K562 (cell line): Measurements from ENCODE around the gene HKDC1. TPM values are rescaled to one million over a fixed set of nuclear protein-coding genes. Genes with fewer than 3 reads are reported as not detected.

Experiments used
- ATAC-seq: fragments of 200-7000 bp; cut with Tn5 transposase; 3 replicates; pipeline ENCODE4 v1.9.1; 2020; ENCODE audit warnings: moderate library complexity
- BruUV-seq: library from RNA; stranded (reverse); fragments of 400-500 nt; replicated peaks from 2 replicates; lab custom pipeline; 2021; lab: Mats Ljungman, UMichigan
- CTCF ChIA-PET: fragments of 300-600 bp; formaldehyde crosslinking; extraction: SDS; loops from one replicate; lab custom pipeline; 2021; ENCODE audit warnings: low intra/inter-chr PET ratio; lab: Yijun Ruan, JAX
- POLR2A ChIA-PET: fragments of 300-600, 350-650 bp; sonication (Branson Sonifier 250); formaldehyde crosslinking; extraction: SDS; loops from one replicate; lab custom pipeline; 2021; ENCODE audit warnings: antibody characterized with exemption, inconsistent platforms; lab: Yijun Ruan, JAX
- DNase-seq, 4 experiments: peaks; one replicate each; pipeline versions ENCODE4 v3.0.0 to v3.0.0-alpha.2; 2011 to 2018; ENCODE audit warnings: low spot score in 3 of 4, mixed read lengths in 3 of 4; ENCODE audit errors: extremely low read depth in 1 of 4
- FAIRE-seq: peaks from 2 replicates; lab custom pipeline; 2011; peaks lifted over from hg19 to GRCh38; lab: Jason Lieb, UNC
- H2AFZ ChIP-seq: 2 replicates; pipeline ENCODE4 v1.6.0; 2011; ENCODE audit warnings: low read depth, low read length, control low read depth, inconsistent platforms
- H3K27ac ChIP-seq: fragments of 200-600 bp; 3 replicates; pipeline ENCODE4 v1.8.0; 2011; ENCODE audit warnings: low read depth, mild to moderate bottlenecking, control low read depth, inconsistent platforms, low read length, moderate library complexity, mixed read lengths; ENCODE audit errors: extremely low read depth
- H3K27me3 ChIP-seq, 2 experiments: fragments of 300-600 bp in 1 of 2; 2 replicates in 1 of 2; 3 replicates in 1 of 2; pipeline versions ENCODE4 v1.6.0 to v1.8.0; 2011; ENCODE audit warnings: inconsistent platforms in 2 of 2, low read length in 2 of 2, mild to moderate bottlenecking in 1 of 2, mixed read lengths in 1 of 2, moderate library complexity in 1 of 2; ENCODE audit not compliant: control insufficient read depth in 2 of 2, insufficient read depth in 2 of 2
- H3K36me3 ChIP-seq: fragments of 300-600 bp; 3 replicates; pipeline ENCODE4 v1.8.0; 2011; ENCODE audit warnings: mild to moderate bottlenecking, low read length, inconsistent platforms; ENCODE audit not compliant: control insufficient read depth, insufficient read depth
- H3K4me1 ChIP-seq, 2 experiments: fragments of 200-600 bp in 1 of 2; replicated peaks in 1 of 2; 2 replicates in 1 of 2; 3 replicates in 1 of 2; pipeline versions ENCODE4 v1.5.1 to v1.8.0; 2011; ENCODE audit warnings: inconsistent platforms in 2 of 2, low read length in 2 of 2, mild to moderate bottlenecking in 1 of 2, mixed read lengths in 1 of 2, moderate library complexity in 1 of 2; ENCODE audit not compliant: control insufficient read depth in 2 of 2, insufficient read depth in 2 of 2
- H3K4me2 ChIP-seq: 2 replicates; pipeline ENCODE4 v1.6.1; 2011; ENCODE audit warnings: low read length, control low read depth, inconsistent platforms, mixed read lengths; ENCODE audit not compliant: insufficient read depth
- H3K4me3 ChIP-seq: fragments of 200-600 bp; sonication (generic), shearing (Covaris generic); 2 replicates; pipeline ENCODE4 v1.5.1; 2016; ENCODE audit warnings: control low read depth, inconsistent platforms
- H3K79me2 ChIP-seq: fragments of 200-600 bp; 3 replicates; pipeline ENCODE4 v1.8.0; 2011; ENCODE audit warnings: low read length, inconsistent platforms; ENCODE audit not compliant: control insufficient read depth, insufficient read depth
- H3K9ac ChIP-seq, 2 experiments: 2 replicates each; pipeline versions ENCODE4 v1.6.0 to v1.6.1; 2011; ENCODE audit warnings: low read depth in 2 of 2, low read length in 2 of 2, control low read depth in 1 of 2, inconsistent platforms in 1 of 2, mild to moderate bottlenecking in 1 of 2, mixed read lengths in 1 of 2; ENCODE audit not compliant: insufficient read depth in 1 of 2
- H3K9me1 ChIP-seq: one replicate; pipeline ENCODE4 v1.6.0; 2011; ENCODE audit warnings: inconsistent platforms, mild to moderate bottlenecking, low read length, moderate library complexity; ENCODE audit not compliant: control insufficient read depth, insufficient read depth
- H3K9me3 ChIP-seq: replicated peaks from 2 replicates; pipeline ENCODE4 v1.5.1; 2011; ENCODE audit warnings: low read depth, low read length, inconsistent platforms; ENCODE audit not compliant: control insufficient read depth, insufficient read depth
- H4K20me1 ChIP-seq: replicated peaks from 2 replicates; pipeline ENCODE4 v1.6.1; 2011; ENCODE audit warnings: low read length, inconsistent platforms, mixed read lengths; ENCODE audit not compliant: control insufficient read depth, insufficient read depth
- E4F1 ChIP-seq: fragments of 250-450 bp; sonication (Bioruptor Pico); IDR thresholded peaks from 2 replicates; pipeline ENCODE4 v1.5.0; 2021; ENCODE audit warnings: mild to moderate bottlenecking, borderline replicate concordance
- GATAD2A ChIP-seq: fragments of 450-650 bp; IDR thresholded peaks from 2 replicates; pipeline ENCODE4 v1.6.1; 2017
- HNRNPUL1 ChIP-seq: fragments of 200-400 bp; formaldehyde crosslinking; IDR thresholded peaks from 2 replicates; pipeline ENCODE4 v1.6.1; 2017; ENCODE audit warnings: low read length
- JUN ChIP-seq, 2 experiments: sonication (generic) in 1 of 2; formaldehyde crosslinking in 1 of 2; IDR thresholded peaks; 2 replicates each; pipeline versions ENCODE4 v1.6.1 to v1.8.0; 2012 to 2022; ENCODE audit warnings: borderline replicate concordance in 2 of 2, mild to moderate bottlenecking in 2 of 2, improper control_type of control experiment in 1 of 2, low read depth in 1 of 2, low read length in 1 of 2, missing genetic modification reagents in 1 of 2
- SRSF7 ChIP-seq: fragments of 200-400 bp; formaldehyde crosslinking; optimal IDR thresholded peaks from 2 replicates; pipeline ENCODE3; 2017; ENCODE audit warnings: mild to moderate bottlenecking, low read depth, low read length
- ZKSCAN3 ChIP-seq: fragments of 250-450 bp; sonication (Bioruptor Pico); IDR thresholded peaks from 2 replicates; pipeline ENCODE4 v1.4.0; 2020
- ZNF436 ChIP-seq: fragments of 250-450, 450-650 bp; sonication (Bioruptor Pico); formaldehyde crosslinking; IDR thresholded peaks from 2 replicates; pipeline ENCODE4 v1.7.0; 2020; ENCODE audit warnings: mild to moderate bottlenecking
- ZNF639 ChIP-seq, 2 experiments: fragments of 200-800 bp in 1 of 2; sonication (Bioruptor generic) in 1 of 2; sonication (generic) in 1 of 2; formaldehyde crosslinking in 1 of 2; IDR thresholded peaks in 1 of 2; conservative IDR thresholded peaks in 1 of 2; 2 replicates each; pipeline versions ENCODE4 v1.5.0 to v1.6.1; 2016 to 2020; ENCODE audit warnings: missing compliant biosample characterization in 1 of 2, missing genetic modification characterization in 1 of 2, missing genetic modification reagents in 1 of 2
- WGBS: fragments of 100-300 bp; shearing (Covaris generic); methylation state at CpG from one replicate; pipeline ENCODE4 v1.1.6; 2016; ENCODE audit warnings: low coverage, mixed read lengths; ENCODE audit not compliant: insufficient coverage; ENCODE audit errors: missing lambda C conversion rate; 5-methylcytosine and 5-hydroxymethylcytosine counted together
- in situ Hi-C: fragments of 300-500 bp; cut with MboI; formaldehyde crosslinking; loops from 4 replicates; pipeline ENCODE4 v1.15.0; 2018; ENCODE audit warnings: inconsistent platforms, mixed read lengths
- intact Hi-C: fragments of 100-400 bp; cut with micrococcal nuclease; formaldehyde crosslinking; loops from 2 replicates; pipeline ENCODE4 v1.14.2; 2022
- polyA plus RNA-seq, 8 experiments: library from polyadenylated mRNA; depleted of rRNA in 4 of 8; stranded (reverse) in 5 of 8; unstranded in 3 of 8; fragments of >200 nt; fragmentation: Nextera tagmentation in 2 of 8; fragmentation: Illumina TruSeq in 1 of 8; extraction: Ambion mirVana in 2 of 8; extraction: Trizol in 1 of 8; gene quantifications; 2 replicates each; pipeline versions ENCODE4 v1.2.1 to v1.2.3, GENCODE V29; 2011 to 2014; ENCODE audit warnings: inconsistent platforms in 1 of 8, missing spikeins in 1 of 8
- total RNA-seq, 7 experiments: library from RNA; depleted of rRNA in 6 of 7; stranded (reverse); fragments of >200 nt in 6 of 7; fragmentation: Illumina TruSeq in 2 of 7; extraction: Trizol in 2 of 7; gene quantifications; 2 replicates each; pipeline versions ENCODE4 v1.2.1 to v1.2.3, GENCODE V29; 2011 to 2021; ENCODE audit warnings: low replicate concordance in 1 of 7
- TF ChIP-seq, protein P1 (sequence below): fragments of 450-650 bp; IDR thresholded peaks from 2 replicates; pipeline ENCODE4 v1.6.1; 2016; ENCODE audit warnings: low read depth, mild to moderate bottlenecking, moderate library complexity
- TF ChIP-seq, protein P2 (sequence below): fragments of 450-650 bp; conservative IDR thresholded peaks from 2 replicates; pipeline ENCODE4 v1.6.1; 2016; ENCODE audit warnings: missing genetic modification characterization, low read depth, mild to moderate bottlenecking, missing compliant biosample characterization, moderate library complexity

The HKDC1 gene
- total and polyA plus RNA-seq, 9 of the 15 experiments (the other 6 are each of a cell fraction or from before 2014, with no cell fraction given) = 0.04 to 0.22 (median 0.11) TPM; not detected in 5

DNA sequence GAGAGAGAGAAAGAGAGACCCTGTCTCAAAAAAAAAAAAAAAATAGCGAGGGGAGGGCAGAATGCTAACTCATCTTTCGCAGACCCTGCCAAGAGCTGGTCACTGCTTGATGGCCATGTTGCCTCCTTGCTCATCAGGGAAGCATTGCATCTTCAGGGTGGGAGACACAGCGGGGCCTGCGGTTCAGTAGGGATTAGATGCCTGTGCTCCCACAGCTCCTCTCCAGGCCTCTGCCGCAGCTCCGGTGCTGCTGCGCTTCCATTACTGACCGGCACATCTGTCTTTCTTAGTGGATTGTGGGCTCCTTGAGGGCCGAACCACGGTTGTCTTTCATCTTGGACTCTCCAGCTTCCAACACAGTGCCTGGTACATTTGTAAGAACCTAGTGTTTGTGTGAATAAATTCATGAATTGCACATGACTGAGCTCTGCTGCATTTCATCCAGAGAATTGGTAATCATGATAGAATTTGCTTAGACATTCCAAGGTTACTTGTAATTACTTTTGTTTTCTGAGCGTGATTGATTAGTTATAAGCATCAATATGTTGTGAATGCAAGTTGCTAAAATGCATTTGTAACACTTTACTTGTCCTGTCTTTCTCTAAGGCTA lies 75.0 kb downstream of the HKDC1 start:
- H3K9me3 ChIP-seq = no peaks in the 10 kb centered on the region
- ATAC-seq = no peak
- no peak for DNase-seq
- no peak overlapping the region for H3K4me3 ChIP-seq
- POLR2A ChIA-PET = interaction anchor here (0.6 to 3.1 kb wide), 5 partner anchors 10 to 1487 kb away, joined by 3 to 12 read pairs (median 4); no protein-coding TSS in a partner anchor
- FAIRE-seq = no peak
- no peak overlapping the region for H2AFZ ChIP-seq
- no peaks in the 10 kb centered on the region; a peak in 1 of 5 replicates for H3K27me3 ChIP-seq
- no peaks in the 10 kb centered on the region for H4K20me1 ChIP-seq
- no peak overlapping the region for H3K4me2 ChIP-seq
- BruUV-seq = no TSS peak
- H3K9me1 ChIP-seq = no peaks in the 10 kb centered on the region
- intact Hi-C loops (no loop called here), in situ Hi-C loops (no loop called here)
- TF ChIP-seq HNRNPUL1 (no peak), ZKSCAN3 (no peak), GATAD2A (no peak), SRSF7 (no peak), E4F1 (CRISPR knock-in tag) (no peak), JUN (IDR thresholded peaks at IDR 0.05; ENCODE audit: borderline replicate concordance, low read depth, low read length) (no peak), JUN (CRISPR knock-in tag; IDR thresholded peaks at IDR 0.05; ENCODE audit: borderline replicate concordance) (no peak), ZNF639 (CRISPR knock-in tag; conservative IDR thresholded peaks at IDR 0.05 in 1 of 2, IDR thresholded peaks at IDR 0.05 in 1 of 2) (no peak), ZNF436 (CRISPR knock-in tag) (no peak)
- TF ChIP-seq, protein P1, sequence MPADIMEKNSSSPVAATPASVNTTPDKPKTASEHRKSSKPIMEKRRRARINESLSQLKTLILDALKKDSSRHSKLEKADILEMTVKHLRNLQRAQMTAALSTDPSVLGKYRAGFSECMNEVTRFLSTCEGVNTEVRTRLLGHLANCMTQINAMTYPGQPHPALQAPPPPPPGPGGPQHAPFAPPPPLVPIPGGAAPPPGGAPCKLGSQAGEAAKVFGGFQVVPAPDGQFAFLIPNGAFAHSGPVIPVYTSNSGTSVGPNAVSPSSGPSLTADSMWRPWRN = no peak
- TF ChIP-seq, protein P2, sequence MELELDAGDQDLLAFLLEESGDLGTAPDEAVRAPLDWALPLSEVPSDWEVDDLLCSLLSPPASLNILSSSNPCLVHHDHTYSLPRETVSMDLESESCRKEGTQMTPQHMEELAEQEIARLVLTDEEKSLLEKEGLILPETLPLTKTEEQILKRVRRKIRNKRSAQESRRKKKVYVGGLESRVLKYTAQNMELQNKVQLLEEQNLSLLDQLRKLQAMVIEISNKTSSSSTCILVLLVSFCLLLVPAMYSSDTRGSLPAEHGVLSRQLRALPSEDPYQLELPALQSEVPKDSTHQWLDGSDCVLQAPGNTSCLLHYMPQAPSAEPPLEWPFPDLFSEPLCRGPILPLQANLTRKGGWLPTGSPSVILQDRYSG (tag) = no peak
- H3K9ac ChIP-seq = 0 out of 4 replicates have a peak overlapping the region, but pooled peaks of 1 of the 2 experiments have one; percentile 22
- no peaks in the 10 kb centered on the region for H3K36me3 ChIP-seq
- H3K4me1 ChIP-seq = peaks cover 13 to 14% of the 10 kb centered on the region in 2 experiments; a peak in 4 of 5 replicates
- H3K27ac ChIP-seq = no peak overlapping the region
- CTCF ChIA-PET = no interaction called here
- whole genome bisulfite sequencing = 79% methylated on average over 10 of the region's 11 CpGs
- H3K79me2 ChIP-seq = no peaks in the 10 kb centered on the region
